HepG2 (cell line): ENCODE measurements around the gene AGRP. TPM values are rescaled to one million over a fixed set of nuclear protein-coding genes. Genes with fewer than 3 reads are reported as not detected.

Experiments used
- AGO2 ChIP-seq: fragments of 200-400 bp; formaldehyde crosslinking; optimal IDR thresholded peaks from 2 replicates; pipeline ENCODE3; 2017; ENCODE audit warnings: mild to moderate bottlenecking, low read depth, low read length, moderate library complexity
- ARNTL ChIP-seq: sonication (generic); formaldehyde crosslinking; IDR thresholded peaks from 2 replicates; pipeline ENCODE4 v1.4.0; 2020; ENCODE audit warnings: mild to moderate bottlenecking, missing genetic modification reagents
- CBX5 ChIP-seq: sonication (generic); formaldehyde crosslinking; IDR thresholded peaks from 2 replicates; pipeline ENCODE4 v1.4.0; 2020; ENCODE audit warnings: missing genetic modification reagents, borderline replicate concordance
- CHD2 ChIP-seq: IDR thresholded peaks from 2 replicates; pipeline ENCODE4 v1.6.1; 2011; ENCODE audit warnings: low read depth, low read length, improper control_type of control experiment
- DNMT3B ChIP-seq: conservative IDR thresholded peaks from 2 replicates; pipeline ENCODE4 v1.6.1; 2016; ENCODE audit warnings: missing biosample characterization, control low read depth
- GATAD2A ChIP-seq: IDR thresholded peaks from 2 replicates; pipeline ENCODE4 v1.6.1; 2016
- HOXA7 ChIP-seq: sonication (generic); formaldehyde crosslinking; IDR thresholded peaks from 2 replicates; pipeline ENCODE4 v1.8.1; 2022; ENCODE audit warnings: mild to moderate bottlenecking, missing genetic modification reagents, moderate library complexity
- JUND ChIP-seq: sonication (generic); formaldehyde crosslinking; IDR thresholded peaks from 2 replicates; pipeline ENCODE4 v1.8.0; 2022; ENCODE audit warnings: mild to moderate bottlenecking, missing genetic modification reagents
- PAF1 ChIP-seq: IDR thresholded peaks from 2 replicates; pipeline ENCODE4 v1.6.1; 2016; ENCODE audit warnings: missing genetic modification reagents, missing compliant biosample characterization
- REXO4 ChIP-seq: sonication (generic); formaldehyde crosslinking; IDR thresholded peaks from 2 replicates; pipeline ENCODE4 v1.8.0; 2022; ENCODE audit warnings: missing genetic modification reagents, mild to moderate bottlenecking, borderline replicate concordance
- SIN3B ChIP-seq: fragments of 150-350 bp; IDR thresholded peaks from 2 replicates; pipeline ENCODE4 v1.6.1; 2014; ENCODE audit warnings: low read length
- SMARCE1 ChIP-seq: fragments of 450-650 bp; IDR thresholded peaks from 2 replicates; pipeline ENCODE4 v1.6.1; 2017; ENCODE audit warnings: borderline replicate concordance
- SMC3 ChIP-seq: IDR thresholded peaks from 2 replicates; pipeline ENCODE4 v1.6.1; 2011; ENCODE audit warnings: low read length, improper control_type of control experiment
- SP4 ChIP-seq: sonication (generic); formaldehyde crosslinking; IDR thresholded peaks from 2 replicates; pipeline ENCODE4 v1.8.1; 2023; ENCODE audit warnings: mild to moderate bottlenecking, missing genetic modification reagents
- TOPORS ChIP-seq: sonication (generic); formaldehyde crosslinking; IDR thresholded peaks from 2 replicates; pipeline ENCODE4 v1.8.0; 2023; ENCODE audit warnings: mild to moderate bottlenecking, missing genetic modification reagents
- ZNF329 ChIP-seq: sonication (generic); formaldehyde crosslinking; IDR thresholded peaks from 2 replicates; pipeline ENCODE4 v1.9.0; 2021; ENCODE audit warnings: low read depth, mild to moderate bottlenecking, missing genetic modification reagents
- ZNF382 ChIP-seq: sonication (generic); formaldehyde crosslinking; IDR thresholded peaks from 2 replicates; pipeline ENCODE4 v1.5.0; 2020; ENCODE audit warnings: missing genetic modification reagents, mild to moderate bottlenecking, borderline replicate concordance
- ZNF564 ChIP-seq: sonication (generic); formaldehyde crosslinking; IDR thresholded peaks from 2 replicates; pipeline ENCODE4 v1.8.1; 2023; ENCODE audit warnings: mild to moderate bottlenecking, missing genetic modification reagents
- ZNF567 ChIP-seq: sonication (generic); formaldehyde crosslinking; IDR thresholded peaks from 2 replicates; pipeline ENCODE4 v1.8.1; 2023; ENCODE audit warnings: mild to moderate bottlenecking, missing genetic modification reagents, borderline replicate concordance
- ZNF598 ChIP-seq: sonication (generic); formaldehyde crosslinking; IDR thresholded peaks from 2 replicates; pipeline ENCODE4 v1.5.1; 2020; ENCODE audit warnings: mild to moderate bottlenecking, missing genetic modification reagents, borderline replicate concordance
- polyA plus RNA-seq, 8 experiments: library from polyadenylated mRNA; depleted of rRNA in 3 of 8; stranded (reverse) in 7 of 8; unstranded in 1 of 8; fragments of >200 nt; fragmentation: Illumina TruSeq in 4 of 8; extraction: Trizol in 4 of 8; gene quantifications; 2 replicates each; pipeline versions ENCODE4 v1.2.1 to v1.2.3, GENCODE V29; 2011 to 2016; ENCODE audit warnings: low read depth in 4 of 8, missing spikeins in 1 of 8, mixed read lengths in 1 of 8; ENCODE audit not compliant: insufficient read depth in 1 of 8
- total RNA-seq, 5 experiments: library from RNA; depleted of rRNA; stranded (reverse); fragments of >200 nt; fragmentation: Illumina TruSeq; extraction: Trizol; gene quantifications; 2 replicates each; pipeline ENCODE4 v1.2.3, GENCODE V29; 2016; ENCODE audit warnings: low read depth in 1 of 5
- TF ChIP-seq, protein P1 (sequence below): IDR thresholded peaks from 2 replicates; pipeline ENCODE4 v1.6.1; 2016; ENCODE audit warnings: missing compliant biosample characterization, missing genetic modification reagents, borderline replicate concordance
- TF ChIP-seq, protein P2 (sequence below): sonication (generic); formaldehyde crosslinking; IDR thresholded peaks from 2 replicates; pipeline ENCODE4 v1.8.0; 2022; ENCODE audit warnings: mild to moderate bottlenecking, missing genetic modification reagents
- TF ChIP-seq, protein P3 (sequence below): fragments of 450-650 bp; IDR thresholded peaks from 2 replicates; pipeline ENCODE4 v1.6.1; 2017
- TF ChIP-seq, protein P4 (sequence below): sonication (generic); formaldehyde crosslinking; IDR thresholded peaks from 2 replicates; pipeline ENCODE4 v1.8.1; 2023; ENCODE audit warnings: mild to moderate bottlenecking, inconsistent platforms, moderate library complexity, missing genetic modification reagents, borderline replicate concordance
- TF ChIP-seq, protein P5 (sequence below): sonication (generic); formaldehyde crosslinking; IDR thresholded peaks from 2 replicates; pipeline ENCODE4 v1.5.0; 2020; ENCODE audit warnings: missing genetic modification reagents

The AGRP gene
- total and polyA plus RNA-seq, 2 of the 13 experiments (the other 11 are each of a cell fraction or from before 2014, with no cell fraction given), result not detected

DNA sequence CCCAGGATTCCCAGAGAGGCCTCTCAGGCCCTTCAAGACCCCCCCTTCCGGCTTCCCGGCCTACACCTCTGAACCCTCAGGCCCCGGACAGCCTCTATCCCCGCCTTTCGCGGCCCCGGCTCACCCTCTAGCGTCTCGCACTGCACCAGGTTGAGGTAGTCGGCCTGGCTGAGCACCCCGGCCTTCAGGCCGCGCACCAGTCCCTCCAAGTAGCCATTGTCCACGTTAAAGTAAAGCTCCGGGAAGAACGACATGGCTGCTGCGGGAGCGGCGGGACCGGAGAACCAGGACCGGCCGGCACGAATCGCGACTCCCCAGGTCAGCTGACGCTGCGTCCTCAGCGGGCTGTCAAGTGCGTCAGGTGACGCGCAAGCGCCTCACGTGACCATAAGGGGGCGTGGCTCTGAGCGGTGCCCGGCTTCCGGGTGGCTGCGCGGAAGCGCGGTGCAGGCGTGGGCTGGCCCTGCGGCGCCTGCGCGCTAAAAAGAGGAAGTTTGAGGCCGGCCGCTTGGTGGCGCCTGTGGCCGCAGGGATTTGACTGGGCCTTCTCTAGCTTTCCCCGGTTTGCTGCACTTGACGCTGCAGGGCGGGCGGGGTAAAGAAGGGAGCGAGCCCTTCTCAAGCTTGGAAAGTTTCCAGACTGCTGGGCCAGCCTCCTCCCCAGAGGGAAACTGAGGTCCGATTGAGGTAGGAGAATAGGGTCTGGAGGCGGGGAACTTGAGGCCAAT, 2.4 kb downstream of the AGRP start, which contains the start of gene ATP6V0D1 (continued):
- TF ChIP-seq, protein P1, sequence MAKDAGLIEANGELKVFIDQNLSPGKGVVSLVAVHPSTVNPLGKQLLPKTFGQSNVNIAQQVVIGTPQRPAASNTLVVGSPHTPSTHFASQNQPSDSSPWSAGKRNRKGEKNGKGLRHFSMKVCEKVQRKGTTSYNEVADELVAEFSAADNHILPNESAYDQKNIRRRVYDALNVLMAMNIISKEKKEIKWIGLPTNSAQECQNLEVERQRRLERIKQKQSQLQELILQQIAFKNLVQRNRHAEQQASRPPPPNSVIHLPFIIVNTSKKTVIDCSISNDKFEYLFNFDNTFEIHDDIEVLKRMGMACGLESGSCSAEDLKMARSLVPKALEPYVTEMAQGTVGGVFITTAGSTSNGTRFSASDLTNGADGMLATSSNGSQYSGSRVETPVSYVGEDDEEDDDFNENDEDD, result peak; percentile 81; the same call in 1 of the 2 replicates
- TF ChIP-seq PAF1 (no peak), SIN3B (no peak), SMC3 (no peak; the same call in 1 of the 2 replicates), DNMT3B (CRISPR knock-in tag) (no peak), SP4 (peak; percentile 94), CBX5 (CRISPR knock-in tag) (peak; percentile 54; the same call in 1 of the 2 replicates), SMARCE1 (no peak), AGO2 (peak; percentile 74), ZNF564 (CRISPR knock-in tag) (peak; percentile 77; the same call in 1 of the 2 replicates), ZNF329 (CRISPR knock-in tag) (no peak; the same call in none of the 2 replicates), CHD2 (no peak), HOXA7 (CRISPR knock-in tag) (no peak), ZNF567 (CRISPR knock-in tag) (peak; percentile 93), TOPORS (CRISPR knock-in tag) (peak; percentile 97), ARNTL (peak; percentile 36), ZNF598 (CRISPR knock-in tag) (peak; percentile 96), REXO4 (no peak), ZNF382 (no peak), JUND (peak; percentile 74), GATAD2A (CRISPR knock-in tag) (peak; percentile 76)
- TF ChIP-seq, protein P2, sequence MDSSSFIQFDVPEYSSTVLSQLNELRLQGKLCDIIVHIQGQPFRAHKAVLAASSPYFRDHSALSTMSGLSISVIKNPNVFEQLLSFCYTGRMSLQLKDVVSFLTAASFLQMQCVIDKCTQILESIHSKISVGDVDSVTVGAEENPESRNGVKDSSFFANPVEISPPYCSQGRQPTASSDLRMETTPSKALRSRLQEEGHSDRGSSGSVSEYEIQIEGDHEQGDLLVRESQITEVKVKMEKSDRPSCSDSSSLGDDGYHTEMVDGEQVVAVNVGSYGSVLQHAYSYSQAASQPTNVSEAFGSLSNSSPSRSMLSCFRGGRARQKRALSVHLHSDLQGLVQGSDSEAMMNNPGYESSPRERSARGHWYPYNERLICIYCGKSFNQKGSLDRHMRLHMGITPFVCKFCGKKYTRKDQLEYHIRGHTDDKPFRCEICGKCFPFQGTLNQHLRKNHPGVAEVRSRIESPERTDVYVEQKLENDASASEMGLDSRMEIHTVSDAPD (CRISPR knock-in tag), result 0 out of 2 replicates have a peak, but pooled peaks have one; percentile 47
- TF ChIP-seq, protein P3, sequence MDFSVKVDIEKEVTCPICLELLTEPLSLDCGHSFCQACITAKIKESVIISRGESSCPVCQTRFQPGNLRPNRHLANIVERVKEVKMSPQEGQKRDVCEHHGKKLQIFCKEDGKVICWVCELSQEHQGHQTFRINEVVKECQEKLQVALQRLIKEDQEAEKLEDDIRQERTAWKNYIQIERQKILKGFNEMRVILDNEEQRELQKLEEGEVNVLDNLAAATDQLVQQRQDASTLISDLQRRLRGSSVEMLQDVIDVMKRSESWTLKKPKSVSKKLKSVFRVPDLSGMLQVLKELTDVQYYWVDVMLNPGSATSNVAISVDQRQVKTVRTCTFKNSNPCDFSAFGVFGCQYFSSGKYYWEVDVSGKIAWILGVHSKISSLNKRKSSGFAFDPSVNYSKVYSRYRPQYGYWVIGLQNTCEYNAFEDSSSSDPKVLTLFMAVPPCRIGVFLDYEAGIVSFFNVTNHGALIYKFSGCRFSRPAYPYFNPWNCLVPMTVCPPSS, result no peak
- TF ChIP-seq, protein P4, sequence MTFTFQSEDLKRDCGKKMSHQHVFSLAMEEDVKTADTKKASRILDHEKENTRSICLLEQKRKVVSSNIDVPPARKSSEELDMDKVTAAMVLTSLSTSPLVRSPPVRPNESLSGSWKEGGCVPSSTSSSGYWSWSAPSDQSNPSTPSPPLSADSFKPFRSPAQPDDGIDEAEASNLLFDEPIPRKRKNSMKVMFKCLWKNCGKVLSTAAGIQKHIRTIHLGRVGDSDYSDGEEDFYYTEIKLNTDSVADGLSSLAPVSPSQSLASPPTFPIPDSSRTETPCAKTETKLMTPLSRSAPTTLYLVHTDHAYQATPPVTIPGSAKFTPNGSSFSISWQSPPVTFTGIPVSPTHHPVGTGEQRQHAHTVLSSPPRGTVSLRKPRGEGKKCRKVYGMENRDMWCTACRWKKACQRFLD (CRISPR knock-in tag), result peak; percentile 68; the same call in 1 of the 2 replicates
- TF ChIP-seq, protein P5, sequence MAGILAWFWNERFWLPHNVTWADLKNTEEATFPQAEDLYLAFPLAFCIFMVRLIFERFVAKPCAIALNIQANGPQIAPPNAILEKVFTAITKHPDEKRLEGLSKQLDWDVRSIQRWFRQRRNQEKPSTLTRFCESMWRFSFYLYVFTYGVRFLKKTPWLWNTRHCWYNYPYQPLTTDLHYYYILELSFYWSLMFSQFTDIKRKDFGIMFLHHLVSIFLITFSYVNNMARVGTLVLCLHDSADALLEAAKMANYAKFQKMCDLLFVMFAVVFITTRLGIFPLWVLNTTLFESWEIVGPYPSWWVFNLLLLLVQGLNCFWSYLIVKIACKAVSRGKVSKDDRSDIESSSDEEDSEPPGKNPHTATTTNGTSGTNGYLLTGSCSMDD (CRISPR knock-in tag), result peak; percentile 78; the same call in 1 of the 2 replicates
